Adrenal gland (tissue), 12 donors: ENCODE results near the gene BMP6. TPM values are rescaled to one million over a fixed set of nuclear protein-coding genes. Genes with fewer than 3 reads are reported as not detected.
"Not testable (repeated sequence)": the region's sequence is repeated elsewhere in the genome, so short reads cannot be mapped to it uniquely, and the experiment has no call there.

Experiments
- DNase-seq, 7 donors: peaks; one replicate each; pipeline ENCODE4 v3.0.0-alpha.2; 2019 to 2020
- H3K27ac ChIP-seq, 5 donors: fragments of 200-600 bp; sonication (generic) in 4 of 5; 1 replicate in 3 of 5; 2 replicates in 2 of 5; pipeline versions ENCODE4 v1.5.1 to v1.8.0; 2016 to 2020; ENCODE audit warnings: mild to moderate bottlenecking in 1 of 5
- H3K27me3 ChIP-seq: fragments of 200-600 bp; 2 replicates; pipeline ENCODE4 v1.8.0; 2021
- H3K36me3 ChIP-seq, 2 donors: fragments of 200-600 bp; replicated peaks in 1 of 2; 1 replicate in 1 of 2; 2 replicates in 1 of 2; pipeline versions ENCODE4 v1.5.1 to v1.8.0; 2018 to 2022
- H3K4me1 ChIP-seq, 2 donors: fragments of 200-600 bp; replicated peaks in 1 of 2; 1 replicate in 1 of 2; 2 replicates in 1 of 2; pipeline versions ENCODE4 v1.5.1 to v1.8.0; 2018 to 2021
- H3K4me3 ChIP-seq, 4 donors: fragments of 200-600 bp; sonication (generic) in 3 of 4; one replicate each; pipeline ENCODE4 v1.5.1; 2016 to 2018
- H3K9me3 ChIP-seq, 3 donors: fragments of 200-600 bp; sonication (generic) in 1 of 3; replicated peaks in 1 of 3; 1 replicate in 2 of 3; 2 replicates in 1 of 3; pipeline versions ENCODE4 v1.5.1 to v1.8.0; 2016 to 2021
- CTCF ChIP-seq, 6 experiments: fragments of 450-650 bp in 4 of 6; fragments of 200-600 bp in 2 of 6; sonication (generic) in 1 of 6; IDR thresholded peaks; 1 replicate in 5 of 6; 2 replicates in 1 of 6; pipeline versions ENCODE4 v1.5.1 to v1.8.0; 2016 to 2021; ENCODE audit warnings: antibody characterized with exemption in 6 of 6, mild to moderate bottlenecking in 2 of 6, moderate library complexity in 1 of 6
- POLR2A ChIP-seq, 2 donors: fragments of 450-650 bp; IDR thresholded peaks; one replicate each; pipeline ENCODE4 v1.6.1; 2017; ENCODE audit warnings: antibody characterized with exemption in 2 of 2, mild to moderate bottlenecking in 2 of 2, moderate library complexity in 1 of 2
- WGBS, 4 donors: extraction: QIAGEN DNeasy Blood & Tissue Kit in 2 of 4; methylation state at CpG; one replicate each; pipeline versions ENCODE4 v1.1.5 to v1.1.7; 2013 to 2017; 5-methylcytosine and 5-hydroxymethylcytosine counted together
- intact Hi-C, 2 donors: fragments of 100-400 bp; cut with DNase I; formaldehyde crosslinking; loops; one replicate each; pipeline versions ENCODE4 v1.14.1 to v1.15.0; 2022 to 2023
- polyA plus RNA-seq, 3 donors: library from polyadenylated mRNA; stranded (reverse); fragments of 200-250 nt in 2 of 3; fragments of 350-450 nt in 1 of 3; fragmentation: Illumina TruSeq in 1 of 3; extraction: RNeasy Lipid Tissue Mini Kit (QIAGEN cat#74804) in 1 of 3; gene quantifications; one replicate each; pipeline ENCODE4 v1.2.3, GENCODE V29; 2013 to 2014
- total RNA-seq, 9 donors: library from RNA; depleted of rRNA in 4 of 9; stranded (reverse); fragments of >200 nt in 4 of 9; fragments of 120-200 nt in 1 of 9; fragmentation: NEBNext Ultra II Directional in 1 of 9; extraction: Animal tissue kit (Norgen Biotek cat#: 25700) in 1 of 9; gene quantifications; one replicate each; pipeline versions ENCODE4 v1.1.0 to v1.2.4, GENCODE V29; 2013 to 2023
- donor health status: healthy with polysubstance abuse.
- donor health status: Bipolar disorder and iron deficiency.
- donor health status: DM: yes; HTN: yes; CAD: no.
- donor health status: DM: no; HTN: no; CAD: no.
- donor health status: DM: no; HTN: no; CAD: no.
- donor health status: DM: yes; HTN: yes; CAD: no.

The BMP6 gene
- total and polyA plus RNA-seq, 12 donors: 1.4 to 17.0 (median 4.2) TPM

- Histone ChIP-seq H3K36me3 (peaks cover 0 to 97% of the 10 kb centered on the region in 2 donors), H3K4me1 (no peaks in the 10 kb centered on the region), H3K4me3 (no peak overlapping the region), H3K9me3 (no peaks in the 10 kb centered on the region), H3K27ac (no peak overlapping the region), H3K27me3 (no peaks in the 10 kb centered on the region)
- 89 to 96% (median 90%) methylated on average over 9 of the region's 9 CpGs for WGBS, 4 donors
- no peak for TF ChIP-seq POLR2A (IDR thresholded peaks at IDR 0.05)
- TF ChIP-seq CTCF (IDR thresholded peaks at IDR 0.05): no peak
- no peak for DNase-seq
- intact Hi-C loops: no loop called here
Observed at GRCh38 chr6:7897461-7898192, 171.7 kb downstream of the BMP6 start.

- H3K9me3 ChIP-seq, H3K27me3 ChIP-seq, H3K27ac ChIP-seq, intact Hi-C loops, H3K4me1 ChIP-seq, DNase-seq, H3K4me3 ChIP-seq: not testable (repeated sequence)
- peaks cover 0 to 97% of the 10 kb centered on the region in 2 donors for H3K36me3 ChIP-seq
- WGBS, 4 donors: 86 to 92% (median 88%) methylated on average over 8 of the region's 8 CpGs
Observed at GRCh38 chr6:7898193-7898586, 172.3 kb downstream of the BMP6 start.

- intact Hi-C loops: no loop called here
- Histone ChIP-seq H3K27me3 (no peaks in the 10 kb centered on the region), H3K4me3 (no peak overlapping the region), H3K4me1 (no peaks in the 10 kb centered on the region), H3K36me3 (peaks cover 0 to 97% of the 10 kb centered on the region in 2 donors), H3K9me3 (no peaks in the 10 kb centered on the region), H3K27ac (no peak overlapping the region)
- no peak for DNase-seq
- 85 to 87% (median 86%) methylated on average over 5 of the region's 5 CpGs for WGBS, 4 donors
- peak in 1 of 6 experiments; percentile 21 for TF ChIP-seq CTCF (IDR thresholded peaks at IDR 0.05)
- no peak for TF ChIP-seq POLR2A (IDR thresholded peaks at IDR 0.05)
Observed at GRCh38 chr6:7899101-7899888, 173.4 kb downstream of the BMP6 start.

- Histone ChIP-seq H3K36me3 (peaks cover 0 to 94% of the 10 kb centered on the region in 2 donors), H3K4me1 (no peaks in the 10 kb centered on the region), H3K4me3 (no peak overlapping the region), H3K27ac (no peak overlapping the region), H3K27me3 (no peaks in the 10 kb centered on the region), H3K9me3 (no peaks in the 10 kb centered on the region)
- WGBS, 4 donors: 71 to 78% (median 76%) methylated on average over 4 of the region's 4 CpGs
- TF ChIP-seq POLR2A (IDR thresholded peaks at IDR 0.05): no peak
- no peak for TF ChIP-seq CTCF (IDR thresholded peaks at IDR 0.05)
- no peak for DNase-seq
- intact Hi-C loops: loop anchor here in 1 of 2 donors (10.0 kb wide), 1 partner anchor 165 kb away; no protein-coding TSS in a partner anchor
Observed at GRCh38 chr6:7899889-7900213, 174.0 kb downstream of the BMP6 start.
